Adrenal gland (tissue), 19 donors: ENCODE results near the gene CD28. TPM values are rescaled to one million over a fixed set of nuclear protein-coding genes. Genes with fewer than 3 reads are reported as not detected.
A peak's percentile ranks its signal among the peaks of the same experiment; 100 is the strongest.

Source experiments
- DNase-seq, 7 donors: peaks; one replicate each; pipeline ENCODE4 v3.0.0-alpha.2; 2019 to 2020
- H3K27ac ChIP-seq, 5 donors: fragments of 200-600 bp; sonication (generic) in 4 of 5; 1 replicate in 3 of 5; 2 replicates in 2 of 5; pipeline versions ENCODE4 v1.5.1 to v1.8.0; 2016 to 2020; ENCODE audit warnings: mild to moderate bottlenecking in 1 of 5
- H3K27me3 ChIP-seq: fragments of 200-600 bp; 2 replicates; pipeline ENCODE4 v1.8.0; 2021
- H3K36me3 ChIP-seq, 2 donors: fragments of 200-600 bp; replicated peaks in 1 of 2; 1 replicate in 1 of 2; 2 replicates in 1 of 2; pipeline versions ENCODE4 v1.5.1 to v1.8.0; 2018 to 2022
- H3K4me1 ChIP-seq, 2 donors: fragments of 200-600 bp; replicated peaks in 1 of 2; 1 replicate in 1 of 2; 2 replicates in 1 of 2; pipeline versions ENCODE4 v1.5.1 to v1.8.0; 2018 to 2021
- H3K4me3 ChIP-seq, 4 donors: fragments of 200-600 bp; sonication (generic) in 3 of 4; one replicate each; pipeline ENCODE4 v1.5.1; 2016 to 2018
- H3K9me3 ChIP-seq, 3 donors: fragments of 200-600 bp; sonication (generic) in 1 of 3; replicated peaks in 1 of 3; 1 replicate in 2 of 3; 2 replicates in 1 of 3; pipeline versions ENCODE4 v1.5.1 to v1.8.0; 2016 to 2021
- CTCF ChIP-seq, 6 experiments: fragments of 450-650 bp in 4 of 6; fragments of 200-600 bp in 2 of 6; sonication (generic) in 1 of 6; IDR thresholded peaks; 1 replicate in 5 of 6; 2 replicates in 1 of 6; pipeline versions ENCODE4 v1.5.1 to v1.8.0; 2016 to 2021; ENCODE audit warnings: antibody characterized with exemption in 6 of 6, mild to moderate bottlenecking in 2 of 6, moderate library complexity in 1 of 6
- POLR2A ChIP-seq, 2 donors: fragments of 450-650 bp; IDR thresholded peaks; one replicate each; pipeline ENCODE4 v1.6.1; 2017; ENCODE audit warnings: antibody characterized with exemption in 2 of 2, mild to moderate bottlenecking in 2 of 2, moderate library complexity in 1 of 2
- WGBS, 4 donors: extraction: QIAGEN DNeasy Blood & Tissue Kit in 2 of 4; methylation state at CpG; one replicate each; pipeline versions ENCODE4 v1.1.5 to v1.1.7; 2013 to 2017; 5-methylcytosine and 5-hydroxymethylcytosine counted together
- intact Hi-C, 2 donors: fragments of 100-400 bp; cut with DNase I; formaldehyde crosslinking; loops; one replicate each; pipeline versions ENCODE4 v1.14.1 to v1.15.0; 2022 to 2023
- long read RNA-seq, 10 donors: library from polyadenylated mRNA in 3 of 10; unstranded in 2 of 10; stranded (forward) in 1 of 10; transcript quantifications; one replicate each; pipeline ENCODE4 v2.0.0 and lab custom pipeline, GENCODE V29; 2021 to 2026
- polyA plus RNA-seq, 3 donors: library from polyadenylated mRNA; stranded (reverse); fragments of 200-250 nt in 2 of 3; fragments of 350-450 nt in 1 of 3; fragmentation: Illumina TruSeq in 1 of 3; extraction: RNeasy Lipid Tissue Mini Kit (QIAGEN cat#74804) in 1 of 3; gene quantifications; one replicate each; pipeline ENCODE4 v1.2.3, GENCODE V29; 2013 to 2014
- total RNA-seq, 9 donors: library from RNA; depleted of rRNA in 4 of 9; stranded (reverse); fragments of >200 nt in 4 of 9; fragments of 120-200 nt in 1 of 9; fragmentation: NEBNext Ultra II Directional in 1 of 9; extraction: Animal tissue kit (Norgen Biotek cat#: 25700) in 1 of 9; gene quantifications; one replicate each; pipeline versions ENCODE4 v1.1.0 to v1.2.4, GENCODE V29; 2013 to 2023
- donor health status: healthy with polysubstance abuse.
- donor health status: Bipolar disorder and iron deficiency.
- donor health status: DM: yes; HTN: yes; CAD: no.
- donor health status: DM: no; HTN: no; CAD: no.
- donor health status: DM: no; HTN: no; CAD: no.
- donor health status: DM: yes; HTN: yes; CAD: no.

Gene CD28
- 1 to 10 TPM in 1 of 9 donors, under 1 TPM in 7, not detected in 1; 0.14 to 1.4 (median 0.58) TPM for total RNA-seq
- under 1 TPM; 0.08 to 0.13 (median 0.09) TPM for polyA plus RNA-seq
- long read RNA-seq, donor 1: 0 reads
- long read RNA-seq, donor 2: 0 reads
- long read RNA-seq, donor 3, full-length matches to known transcripts: 1 of 1 reads
- long read RNA-seq, donor 3, partial matches to known transcripts: 0 of 1 reads
- long read RNA-seq, donor 3, other reads (novel, unspliced or antisense): 0 of 1 reads
- long read RNA-seq, donor 4: 0 reads
- long read RNA-seq, donor 5: 0 reads
- long read RNA-seq, donor 6: 0 reads
- long read RNA-seq, donor 7: 0 reads
- long read RNA-seq, donor 8: 0 reads
- long read RNA-seq, donor 9: 0 reads
- long read RNA-seq, donor 10: 0 reads

- intact Hi-C loops: no loop called here
- TF ChIP-seq POLR2A (IDR thresholded peaks at IDR 0.05) (no peak), CTCF (IDR thresholded peaks at IDR 0.05) (no peak)
- no peaks in the 10 kb centered on the region for H3K9me3 ChIP-seq
- 56 to 82% (median 72%) methylated on average over 9 of the region's 9 CpGs for WGBS, 4 donors
- H3K27ac ChIP-seq: no peak within 1 kb of the TSS
- no peaks in the 10 kb centered on the region for H3K27me3 ChIP-seq
- no peaks in the 10 kb centered on the region for H3K36me3 ChIP-seq
- peaks cover 8 to 13% of the 10 kb centered on the region in 2 donors for H3K4me1 ChIP-seq
- peak in 4 of 7 donors; percentile 25 to 51 (median 33) for DNase-seq
- H3K4me3 ChIP-seq: no peak within 1 kb of the TSS
Observed at GRCh38 chr2:203706403-203706802, at the start of gene CD28. CD28 (plus strand) TSS chr2:203706639; CDS start chr2:203706697, 58 bp downstream.

- intact Hi-C loops: no loop called here
- peak in 4 of 7 donors; percentile 29 to 63 (median 44) for DNase-seq
- H3K9me3 ChIP-seq: no peaks in the 10 kb centered on the region
- 64 to 72% (median 70%) methylated on average over 4 of the region's 4 CpGs for WGBS, 4 donors
- no peak overlapping the region for H3K4me3 ChIP-seq
- TF ChIP-seq POLR2A (IDR thresholded peaks at IDR 0.05): no peak
- no peak for TF ChIP-seq CTCF (IDR thresholded peaks at IDR 0.05)
- no peaks in the 10 kb centered on the region for H3K36me3 ChIP-seq
- no peaks in the 10 kb centered on the region for H3K27me3 ChIP-seq
- peaks cover 0 to 3% of the 10 kb centered on the region in 2 donors for H3K4me1 ChIP-seq
- H3K27ac ChIP-seq: peak overlapping the region in 2 of 5 donors; percentile 5 to 31
Observed at GRCh38 chr2:203659331-203660049, 46.9 kb upstream of the CD28 start.

- Histone ChIP-seq H3K4me1 (peaks cover 0 to 3% of the 10 kb centered on the region in 2 donors), H3K36me3 (no peaks in the 10 kb centered on the region), H3K4me3 (no peak overlapping the region), H3K9me3 (no peaks in the 10 kb centered on the region), H3K27ac (no peak overlapping the region), H3K27me3 (no peaks in the 10 kb centered on the region)
- TF ChIP-seq POLR2A (IDR thresholded peaks at IDR 0.05) (no peak), CTCF (IDR thresholded peaks at IDR 0.05) (no peak)
- intact Hi-C loops: no loop called here
- 83 to 89% (median 86%) methylated on average over 2 of the region's 2 CpGs for WGBS, 4 donors
- DNase-seq: no peak
Observed at GRCh38 chr2:203660465-203660864, 46.0 kb upstream of the CD28 start.

DNA sequence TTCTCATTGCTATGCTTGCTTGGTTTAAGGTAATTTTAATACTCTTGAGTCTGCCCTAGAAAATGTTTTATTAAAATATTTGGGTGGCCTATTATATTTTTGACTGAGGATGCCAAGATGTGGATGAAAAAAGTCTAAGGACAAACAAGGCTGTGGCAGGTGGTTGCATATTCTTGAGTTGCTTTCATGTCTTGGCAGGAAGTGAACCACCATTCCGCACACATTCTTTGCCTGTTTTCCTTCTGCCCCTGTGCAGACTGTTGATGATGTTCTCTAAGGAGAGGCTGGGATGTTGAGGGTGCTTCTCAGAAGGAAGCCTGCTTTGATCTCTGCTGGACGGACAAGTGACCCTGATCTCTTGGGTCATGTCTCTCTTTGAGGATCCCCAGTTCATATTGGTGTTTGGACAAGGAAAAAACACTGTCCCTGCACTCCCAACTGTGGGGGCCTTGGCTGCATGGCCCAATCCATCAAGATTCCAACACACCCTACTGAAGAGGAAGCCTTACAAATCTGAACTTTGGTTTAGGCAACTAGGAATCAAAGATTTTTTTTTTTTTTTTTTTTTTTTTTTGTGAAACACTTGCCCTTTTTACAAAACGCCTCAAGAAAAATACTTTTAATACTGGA lies 45.0 kb upstream of the CD28 start:
- WGBS, 4 donors: 69 to 73% (median 71%) methylated on average over 3 of the region's 3 CpGs
- Histone ChIP-seq H3K4me1 (no peaks in the 10 kb centered on the region), H3K27ac (no peak overlapping the region), H3K9me3 (no peaks in the 10 kb centered on the region), H3K4me3 (no peak overlapping the region), H3K27me3 (no peaks in the 10 kb centered on the region), H3K36me3 (no peaks in the 10 kb centered on the region)
- TF ChIP-seq CTCF (IDR thresholded peaks at IDR 0.05) (no peak), POLR2A (IDR thresholded peaks at IDR 0.05) (no peak)
- DNase-seq: no peak
- intact Hi-C loops: no loop called here
